ENCODE data around the gene ZBTB43.

Gene ZBTB43

GRCh38 chr9:126886897-126887296 is 82.1 kb downstream of the ZBTB43 start:
- no peak for DNase-seq
- H3K36me3 ChIP-seq: no peaks in the 10 kb centered on the region
- H3K9me3 ChIP-seq: no peaks in the 10 kb centered on the region
- H3K4me3 ChIP-seq (ENCODE audit: low read depth, low read length): no peak overlapping the region
- H3K27me3 ChIP-seq: no peaks in the 10 kb centered on the region
- H3K4me1 ChIP-seq: no peaks in the 10 kb centered on the region
- no peak for TF ChIP-seq CTCF (IDR thresholded peaks at IDR 0.05; ENCODE audit: low read depth, low read length)

Data from BE2C (cell line).